ENCODE data around the gene TNFAIP3. TPM values are rescaled to one million over a fixed set of nuclear protein-coding genes. Genes with fewer than 3 reads are reported as not detected.

The TNFAIP3 gene
- total RNA-seq, 2 experiments from 2014 or later = 3,816 to 3,885 TPM

DNA sequence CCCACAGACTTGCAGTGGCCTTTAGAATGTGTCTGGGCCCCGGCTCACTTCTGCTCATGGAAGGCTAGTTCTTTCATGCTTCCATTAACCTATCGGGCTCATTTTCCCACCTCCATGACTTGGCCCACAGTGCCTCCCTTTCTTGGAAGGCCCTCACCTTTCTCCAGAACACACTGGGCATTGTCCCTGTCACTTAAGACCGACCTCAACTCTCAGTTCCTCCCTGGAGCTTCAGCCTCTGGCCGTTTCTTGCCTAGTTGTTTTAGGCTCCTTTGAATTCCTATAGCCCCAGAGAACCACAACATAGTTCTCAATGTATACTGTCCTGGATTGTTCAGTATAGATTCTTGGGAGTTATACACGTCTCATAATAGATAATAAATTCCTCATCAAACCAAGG lies 19.3 kb upstream of the TNFAIP3 start:
- Mint-ChIP-seq H3K36me3 (ENCODE audit: low read depth) (peaks cover 7% of the 10 kb centered on the region), H3K4me3 (no peak overlapping the region), H3K4me1 (ENCODE audit: low read depth) (no peaks in the 10 kb centered on the region), H3K27me3 (no peaks in the 10 kb centered on the region), H3K27ac (no peak overlapping the region), H3K9me3 (peaks cover 4% of the 10 kb centered on the region)
- TF ChIP-seq, protein P1, sequence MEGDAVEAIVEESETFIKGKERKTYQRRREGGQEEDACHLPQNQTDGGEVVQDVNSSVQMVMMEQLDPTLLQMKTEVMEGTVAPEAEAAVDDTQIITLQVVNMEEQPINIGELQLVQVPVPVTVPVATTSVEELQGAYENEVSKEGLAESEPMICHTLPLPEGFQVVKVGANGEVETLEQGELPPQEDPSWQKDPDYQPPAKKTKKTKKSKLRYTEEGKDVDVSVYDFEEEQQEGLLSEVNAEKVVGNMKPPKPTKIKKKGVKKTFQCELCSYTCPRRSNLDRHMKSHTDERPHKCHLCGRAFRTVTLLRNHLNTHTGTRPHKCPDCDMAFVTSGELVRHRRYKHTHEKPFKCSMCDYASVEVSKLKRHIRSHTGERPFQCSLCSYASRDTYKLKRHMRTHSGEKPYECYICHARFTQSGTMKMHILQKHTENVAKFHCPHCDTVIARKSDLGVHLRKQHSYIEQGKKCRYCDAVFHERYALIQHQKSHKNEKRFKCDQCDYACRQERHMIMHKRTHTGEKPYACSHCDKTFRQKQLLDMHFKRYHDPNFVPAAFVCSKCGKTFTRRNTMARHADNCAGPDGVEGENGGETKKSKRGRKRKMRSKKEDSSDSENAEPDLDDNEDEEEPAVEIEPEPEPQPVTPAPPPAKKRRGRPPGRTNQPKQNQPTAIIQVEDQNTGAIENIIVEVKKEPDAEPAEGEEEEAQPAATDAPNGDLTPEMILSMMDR (IDR thresholded peaks at IDR 0.05) = no peak
- Histone ChIP-seq H3K27ac (ENCODE audit: low read depth in 1 of 2, low read length in 2 of 2) (no peak overlapping the region), H3K36me3 (ENCODE audit: insufficient read depth, low read length) (no peaks in the 10 kb centered on the region), H3K9me3 (ENCODE audit: control insufficient read depth in 1 of 2, insufficient read depth in 1 of 2, low read length in 2 of 2) (no peaks in the 10 kb centered on the region), H3K27me3 (ENCODE audit: control insufficient read depth in 1 of 2, insufficient read depth in 2 of 2, low read length in 2 of 2) (no peaks in the 10 kb centered on the region), H3K4me3 (ENCODE audit: low read length) (no peak overlapping the region), H3K4me1 (ENCODE audit: insufficient read depth, low read length) (no peaks in the 10 kb centered on the region)
- no peak for ATAC-seq (ENCODE audit: poor library complexity)
- CTCF ChIA-PET = no interaction called here
- POLR2A ChIA-PET = no interaction called here
- intact Hi-C loops (cut with DNase I, micrococcal nuclease) = no loop called here
- no peak for DNase-seq

DNA sequence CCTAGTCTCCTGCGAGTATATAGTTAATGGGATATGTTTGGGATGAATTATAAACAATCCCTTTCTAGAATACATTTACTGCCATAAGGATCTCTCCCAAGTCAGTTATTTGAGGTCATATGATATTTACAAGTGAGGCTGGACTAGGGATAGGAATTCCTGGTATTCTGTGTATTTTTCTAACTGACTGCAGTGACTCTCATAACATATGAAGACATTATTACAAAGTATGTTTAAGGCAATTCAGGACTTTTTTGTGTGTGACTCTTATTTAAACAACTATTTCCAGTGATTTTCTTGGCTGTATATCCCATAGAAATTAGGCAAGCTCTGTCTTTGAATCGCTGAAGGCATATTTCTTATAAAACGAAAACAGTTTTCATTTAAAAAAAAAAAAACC lies 18.4 kb upstream of the TNFAIP3 start:
- TF ChIP-seq, protein P1 (IDR thresholded peaks at IDR 0.05) = no peak
- Histone ChIP-seq H3K4me3 (ENCODE audit: low read length) (no peak overlapping the region), H3K9me3 (ENCODE audit: control insufficient read depth in 1 of 2, insufficient read depth in 1 of 2, low read length in 2 of 2) (no peaks in the 10 kb centered on the region), H3K4me1 (ENCODE audit: insufficient read depth, low read length) (no peaks in the 10 kb centered on the region), H3K27me3 (ENCODE audit: control insufficient read depth in 1 of 2, insufficient read depth in 2 of 2, low read length in 2 of 2) (no peaks in the 10 kb centered on the region), H3K27ac (ENCODE audit: low read depth in 1 of 2, low read length in 2 of 2) (no peak overlapping the region), H3K36me3 (ENCODE audit: insufficient read depth, low read length) (no peaks in the 10 kb centered on the region)
- CTCF ChIA-PET = no interaction called here
- Mint-ChIP-seq H3K27me3 (no peaks in the 10 kb centered on the region), H3K9me3 (no peaks in the 10 kb centered on the region), H3K36me3 (ENCODE audit: low read depth) (peaks cover 7% of the 10 kb centered on the region), H3K27ac (no peak overlapping the region), H3K4me3 (no peak overlapping the region), H3K4me1 (ENCODE audit: low read depth) (no peaks in the 10 kb centered on the region)
- ATAC-seq (ENCODE audit: poor library complexity) (no peak), DNase-seq (no peak)
- intact Hi-C loops (cut with DNase I, micrococcal nuclease) = no loop called here
- POLR2A ChIA-PET = no interaction called here

DNA sequence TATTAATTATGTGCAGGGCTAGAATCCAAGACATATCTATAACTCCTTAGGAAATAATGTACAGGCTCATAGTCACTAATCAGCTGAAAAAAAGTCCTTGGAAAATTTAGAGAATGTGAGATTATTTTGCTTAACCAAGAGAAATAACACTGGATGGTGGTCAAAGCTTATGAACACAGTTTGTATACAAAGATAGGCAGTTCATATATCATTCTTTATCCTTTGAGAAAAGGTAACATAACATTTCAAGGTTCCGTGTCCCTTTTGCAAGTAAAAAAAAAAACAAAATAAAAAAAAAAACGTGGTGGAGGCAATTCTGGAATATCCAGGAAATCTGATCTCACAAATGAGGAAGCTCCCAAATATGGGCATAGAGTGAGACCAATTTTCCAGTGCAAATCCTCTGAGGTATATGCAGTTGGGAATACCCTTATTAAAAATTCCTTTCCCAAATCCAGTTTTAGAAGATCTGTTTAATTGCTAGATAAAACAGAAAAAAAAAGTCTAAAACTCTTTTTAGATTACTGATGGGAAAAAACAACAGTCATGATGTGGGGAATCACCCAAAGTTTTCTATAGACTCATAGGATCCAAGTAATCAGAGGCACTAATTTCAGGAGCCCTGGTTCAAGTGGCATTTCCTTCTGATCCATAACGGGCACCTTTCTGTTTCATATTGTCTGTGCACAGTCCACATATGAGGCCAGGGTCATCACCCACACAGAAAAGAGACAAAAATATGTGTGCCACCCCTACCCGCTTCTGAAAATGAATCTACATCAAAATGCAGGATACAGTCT lies 17.7 kb upstream of the TNFAIP3 start:
- no peaks in the 10 kb centered on the region for H3K9me3 ChIP-seq (ENCODE audit: control insufficient read depth in 1 of 2, insufficient read depth in 1 of 2, low read length in 2 of 2)
- no peak for DNase-seq
- no peaks in the 10 kb centered on the region for H3K27me3 ChIP-seq (ENCODE audit: control insufficient read depth in 1 of 2, insufficient read depth in 2 of 2, low read length in 2 of 2)
- H3K36me3 ChIP-seq (ENCODE audit: insufficient read depth, low read length) = no peaks in the 10 kb centered on the region
- H3K27ac ChIP-seq (ENCODE audit: low read depth in 1 of 2, low read length in 2 of 2) = no peak overlapping the region
- Mint-ChIP-seq H3K27me3 (no peaks in the 10 kb centered on the region), H3K4me1 (ENCODE audit: low read depth) (no peaks in the 10 kb centered on the region), H3K9me3 (no peaks in the 10 kb centered on the region), H3K36me3 (ENCODE audit: low read depth) (peaks cover 12% of the 10 kb centered on the region), H3K27ac (no peak overlapping the region), H3K4me3 (no peak overlapping the region)
- TF ChIP-seq, protein P1 (IDR thresholded peaks at IDR 0.05) = no peak
- ChIA-PET POLR2A (no interaction called here), CTCF (no interaction called here)
- H3K4me1 ChIP-seq (ENCODE audit: insufficient read depth, low read length) = no peaks in the 10 kb centered on the region
- no peak overlapping the region for H3K4me3 ChIP-seq (ENCODE audit: low read length)
- ATAC-seq (ENCODE audit: poor library complexity) = no peak
- intact Hi-C loops (cut with DNase I, micrococcal nuclease) = no loop called here

All from CD4-positive, alpha-beta T cell (primary cell).